ENCODE data around the gene MET.
A peak's percentile ranks its signal among the peaks of the same experiment; 100 is the strongest.
"Not testable (repeated sequence)": the region's sequence is repeated elsewhere in the genome, so short reads cannot be mapped to it uniquely, and the experiment has no call there.

The MET gene

DNA sequence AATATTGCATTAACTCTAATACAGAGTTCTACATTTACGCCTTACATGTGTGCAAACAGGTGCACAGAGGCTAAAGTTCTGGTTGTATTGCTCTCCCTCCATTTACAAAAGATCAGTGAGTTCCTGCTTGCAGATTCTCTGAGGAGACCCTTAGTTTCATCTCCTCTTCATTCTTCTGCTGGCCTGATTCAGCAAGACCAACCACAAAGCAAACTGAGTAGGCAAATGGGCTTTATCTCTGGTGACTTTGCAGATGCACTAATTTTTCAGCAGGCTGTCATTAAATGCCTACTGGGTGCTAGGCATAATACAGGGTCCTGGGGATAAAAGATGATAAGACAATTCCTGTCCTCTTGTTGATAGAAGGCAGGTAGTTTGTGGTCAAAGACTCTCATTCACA, 56.4 kb downstream of the MET start:
- DNase-seq, result no peak

GRCh38 chr7:116730097-116731022, 58.4 kb downstream of the MET start:
- no peak for DNase-seq

GRCh38 chr7:116731023-116731395, 59.0 kb downstream of the MET start:
- no peak for DNase-seq

GRCh38 chr7:116731445-116732335, 59.7 kb downstream of the MET start:
- no peak for DNase-seq

DNA sequence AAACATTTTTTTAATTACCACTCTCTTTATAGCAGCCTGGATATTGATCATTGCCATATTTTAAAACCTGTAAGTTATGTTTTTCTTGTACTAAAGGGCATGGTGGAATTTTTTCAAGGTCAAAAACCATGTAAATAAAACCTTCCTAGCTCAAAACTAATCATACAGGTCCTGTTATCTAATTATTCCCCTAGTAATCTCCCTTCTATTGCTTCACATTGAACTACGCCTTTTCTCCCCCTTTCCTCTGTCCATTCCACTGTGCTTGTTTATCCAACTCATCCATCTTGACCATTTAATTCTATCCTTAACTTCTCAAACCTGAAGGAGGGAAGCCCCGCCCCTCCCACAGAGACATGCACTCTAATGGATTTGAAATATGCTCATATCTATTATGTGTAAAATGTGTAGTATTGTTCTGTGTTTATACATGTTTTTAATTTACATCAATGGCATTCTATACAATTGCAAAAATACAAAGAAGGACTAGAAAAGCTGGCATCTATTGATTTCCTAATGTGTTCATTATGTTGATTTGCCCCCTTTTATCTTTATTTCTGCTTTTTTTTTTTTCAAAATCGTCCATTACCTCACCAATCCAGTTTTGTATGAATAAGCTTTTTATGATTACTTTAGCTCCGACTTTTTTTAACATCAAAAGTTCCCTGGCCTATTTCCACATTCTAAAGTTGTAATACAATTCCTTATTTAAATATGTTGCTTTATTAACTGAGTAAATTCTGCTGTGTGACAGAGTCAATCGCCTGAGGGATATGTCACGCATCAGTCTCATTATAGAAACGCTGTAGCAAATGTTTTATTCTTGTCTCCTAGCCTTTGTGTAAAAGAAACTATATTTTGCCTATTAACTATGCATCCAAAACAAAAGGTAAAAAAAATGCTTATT, 61.0 kb downstream of the MET start:
- DNase-seq, result no peak

DNA sequence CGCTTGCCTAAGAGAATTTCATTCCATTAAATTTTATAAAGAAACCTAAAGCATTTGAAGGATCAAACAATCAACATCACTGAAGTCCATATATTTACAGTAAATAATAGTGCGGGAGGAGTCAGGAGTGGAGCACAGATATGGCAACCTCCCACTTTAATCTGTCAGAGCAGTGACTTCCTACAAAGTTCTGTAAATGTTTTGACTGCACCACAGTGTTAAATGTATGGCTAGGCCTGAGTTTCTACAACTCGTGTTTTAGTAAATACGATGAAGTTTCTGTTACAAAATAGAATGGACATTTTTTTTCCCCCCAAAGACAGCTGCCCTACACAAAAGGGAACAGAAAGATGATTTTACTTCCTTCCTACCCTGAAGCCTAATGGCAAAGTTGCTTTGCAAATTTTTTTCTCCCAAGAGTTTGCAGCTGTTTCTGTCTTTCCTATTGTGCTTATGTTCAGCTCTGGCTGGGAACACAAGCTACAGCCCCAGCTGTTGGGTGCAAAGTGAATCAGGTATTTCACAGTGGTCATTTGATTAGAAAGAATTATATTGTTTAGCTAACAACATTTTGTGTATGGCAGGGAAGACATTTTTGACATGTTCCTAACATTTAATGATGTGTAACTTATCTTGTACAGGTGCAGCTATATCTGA, 62.1 kb downstream of the MET start:
- DNase-seq, result no peak

- no peak for DNase-seq
These were observed 62.7 kb downstream of the MET start for GRCh38 chr7:116734710-116735109.

- no peak for DNase-seq
These were observed 65.1 kb downstream of the MET start for GRCh38 chr7:116736927-116737715.

GRCh38 chr7:116738378-116738777, 66.4 kb downstream of the MET start:
- DNase-seq, result no peak

- DNase-seq, result no peak
These were observed 67.3 kb downstream of the MET start for GRCh38 chr7:116739307-116739706.

DNA sequence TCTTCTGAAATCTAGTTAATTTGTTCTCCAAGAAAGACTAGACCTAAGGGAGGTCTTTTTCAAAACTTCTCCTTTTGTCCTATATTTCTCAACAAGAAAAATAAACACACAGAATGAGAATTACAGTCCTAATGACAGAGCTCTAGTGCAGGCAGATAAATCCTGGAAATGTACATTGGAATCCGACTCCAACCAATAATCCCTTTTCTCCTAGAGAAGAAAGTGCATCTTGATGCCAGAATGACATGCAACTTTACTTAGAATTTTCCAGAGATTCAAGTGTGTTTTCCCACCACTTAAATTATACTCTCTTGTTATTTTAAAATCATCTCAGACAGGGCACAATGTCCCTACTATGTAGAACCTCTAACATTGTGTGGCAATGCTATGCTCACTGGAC, 68.2 kb downstream of the MET start:
- no peak for DNase-seq

- peak; percentile 15 for DNase-seq
These were observed 68.9 kb downstream of the MET start for GRCh38 chr7:116740755-116741462.

DNA sequence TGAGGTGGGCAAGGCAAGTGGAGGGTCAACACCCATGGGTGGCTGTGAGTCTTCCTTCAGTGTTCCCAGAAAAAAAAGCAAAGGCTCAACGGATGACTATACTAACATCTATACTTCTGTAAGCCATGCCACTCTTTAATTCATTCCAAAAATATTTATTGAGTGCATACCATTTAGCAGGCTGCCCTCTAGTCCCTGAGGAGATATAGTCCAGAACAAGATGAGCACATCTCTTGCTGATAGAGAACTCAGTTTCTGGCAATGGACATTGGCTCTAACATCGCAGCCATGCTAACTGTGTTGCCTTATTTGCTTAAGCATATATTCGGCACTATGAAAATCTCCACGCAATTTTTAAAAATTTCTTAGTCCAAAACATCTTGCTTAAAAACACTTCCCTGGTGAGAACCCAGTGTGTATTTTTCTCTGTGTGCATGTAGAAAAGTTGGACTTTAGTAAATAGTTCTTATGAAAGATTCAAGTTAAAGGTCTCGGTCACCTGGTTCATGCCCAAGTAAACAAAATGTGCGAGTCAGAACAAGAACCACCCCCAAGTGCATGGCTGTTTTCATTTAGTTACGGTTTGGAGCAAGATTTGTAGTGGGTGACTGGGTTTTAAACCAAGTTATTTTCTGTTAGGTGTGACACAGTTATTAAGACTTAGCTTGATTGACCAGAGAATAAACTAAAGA, 69.8 kb downstream of the MET start:
- DNase-seq, result no peak

DNA sequence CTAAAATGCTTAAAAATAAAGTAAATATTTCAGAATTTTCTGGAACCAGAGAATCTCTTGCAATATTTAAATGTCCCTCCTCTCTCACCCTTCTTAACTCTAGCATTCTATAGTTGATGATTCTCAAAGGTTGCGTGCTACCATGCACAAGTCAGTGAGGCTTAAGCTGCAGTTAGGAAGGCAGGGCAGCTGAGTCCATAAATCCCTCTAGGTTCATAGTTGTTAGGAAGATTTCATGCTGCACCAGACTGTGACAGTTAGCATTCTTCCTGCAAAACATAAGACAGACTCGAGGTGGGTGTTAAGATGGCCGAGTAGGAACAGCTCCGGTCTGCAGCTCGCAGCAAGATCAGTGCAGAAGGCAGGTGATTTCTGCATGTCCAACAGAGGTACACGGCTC, 70.6 kb downstream of the MET start:
- DNase-seq, result no peak

- not testable (repeated sequence) for DNase-seq
These were observed 71.8 kb downstream of the MET start for GRCh38 chr7:116743835-116744234.

- DNase-seq, result not testable (repeated sequence)
These were observed 74.4 kb downstream of the MET start for GRCh38 chr7:116746388-116746787.

DNA sequence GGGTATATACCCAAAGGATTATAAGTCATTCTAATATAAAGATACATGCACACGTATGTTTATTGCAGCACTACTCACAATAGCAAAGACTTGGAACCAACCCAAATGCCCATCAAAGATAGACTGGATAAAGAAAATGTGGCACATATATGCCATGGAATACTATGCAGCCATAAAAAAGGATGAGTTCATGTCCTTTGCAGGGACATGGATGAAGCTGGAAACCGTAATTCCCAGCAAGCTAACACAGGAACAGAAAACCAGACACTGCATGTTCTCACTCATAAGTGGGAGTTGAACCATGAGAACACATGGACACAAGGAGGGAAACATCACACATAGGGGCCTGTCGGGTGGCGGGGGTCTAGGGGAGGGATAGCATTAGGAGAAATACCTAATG, 79.1 kb downstream of the MET start:
- DNase-seq, result not testable (repeated sequence)

DNA sequence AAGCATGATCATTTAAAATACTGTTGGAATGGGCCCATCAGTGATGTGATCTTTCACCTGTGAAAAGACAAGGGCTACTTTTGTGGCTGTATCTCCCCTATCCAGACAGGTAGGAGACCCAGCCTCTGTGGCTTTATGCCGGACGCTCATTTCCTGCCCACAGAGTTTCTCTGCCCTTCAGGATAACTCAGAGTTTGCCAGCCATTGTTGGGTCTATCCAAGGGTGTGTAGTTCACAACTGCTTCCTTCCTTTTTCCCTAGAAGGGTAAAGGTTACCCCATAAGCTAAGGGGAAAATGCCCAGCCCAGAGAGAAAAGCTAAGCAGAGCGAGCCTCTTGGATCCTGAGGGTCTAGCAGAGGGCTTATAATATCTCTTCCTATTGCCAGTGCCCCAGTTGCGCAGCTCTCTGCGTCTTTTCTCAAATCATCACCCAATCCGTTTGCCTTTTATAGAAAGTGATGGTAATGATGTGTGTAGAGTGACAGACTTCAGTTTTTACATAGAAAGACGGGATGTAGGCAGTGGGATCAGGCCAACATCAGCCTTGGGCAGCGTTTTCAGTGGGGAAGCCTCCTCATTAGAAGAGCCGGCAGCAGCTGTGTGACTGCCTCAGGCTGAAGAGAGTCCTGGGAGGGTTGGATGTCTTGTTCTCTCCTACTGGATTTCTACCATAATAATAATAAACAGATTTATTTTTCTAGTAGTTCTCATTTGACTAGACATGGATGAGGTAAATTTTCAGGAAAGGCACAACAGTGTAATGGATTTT, 80.5 kb downstream of the MET start:
- no peak for DNase-seq

GRCh38 chr7:116753130-116753529, 81.1 kb downstream of the MET start:
- DNase-seq, result no peak
